ENCODE measurements around the gene RSPH6A.

The RSPH6A gene

GRCh38 chr19:45779231-45780145 lies 35.6 kb downstream of the RSPH6A start:
- no peak for DNase-seq

- DNase-seq: no peak
These were observed 37.0 kb downstream of the RSPH6A start for GRCh38 chr19:45778010-45778661.

- DNase-seq: no peak
These were observed 37.6 kb downstream of the RSPH6A start for GRCh38 chr19:45777395-45777961.

- DNase-seq: no peak
These were observed 40.3 kb downstream of the RSPH6A start for GRCh38 chr19:45774765-45775164.

- DNase-seq: no peak
These were observed 41.7 kb downstream of the RSPH6A start for GRCh38 chr19:45773384-45773783.

- DNase-seq: no peak
These were observed 42.2 kb downstream of the RSPH6A start for GRCh38 chr19:45772912-45773311.

GRCh38 chr19:45772130-45772840 lies 42.8 kb downstream of the RSPH6A start:
- no peak for DNase-seq

GRCh38 chr19:45771311-45771933 lies 43.7 kb downstream of the RSPH6A start:
- DNase-seq: no peak

GRCh38 chr19:45770192-45771101 lies 44.7 kb downstream of the RSPH6A start:
- DNase-seq: peak; percentile 88

GRCh38 chr19:45769821-45770191 lies 45.3 kb downstream of the RSPH6A start:
- DNase-seq: no peak

GRCh38 chr19:45768984-45769782 lies 45.9 kb downstream of the RSPH6A start, which contains the start of gene SIX5:
SIX5 (minus strand) TSS chr19:45769252; CDS start chr19:45768844, 408 bp downstream.
- no peak for DNase-seq

GRCh38 chr19:45768655-45768983 lies 46.5 kb downstream of the RSPH6A start:
- DNase-seq: no peak

- no peak for DNase-seq
These were observed 47.0 kb downstream of the RSPH6A start for GRCh38 chr19:45767881-45768654.

GRCh38 chr19:45767410-45767880 lies 47.7 kb downstream of the RSPH6A start:
- DNase-seq: no peak

- DNase-seq: no peak
These were observed 48.2 kb downstream of the RSPH6A start for GRCh38 chr19:45766869-45767346.

- no peak for DNase-seq
These were observed 48.7 kb downstream of the RSPH6A start for GRCh38 chr19:45766296-45766868.

- DNase-seq: no peak
These were observed 49.3 kb downstream of the RSPH6A start for GRCh38 chr19:45765702-45766295.

GRCh38 chr19:45764945-45765701 lies 50.0 kb downstream of the RSPH6A start:
- no peak for DNase-seq
